Measurements from ENCODE around the gene WSCD2. TPM values are rescaled to one million over a fixed set of nuclear protein-coding genes. Genes with fewer than 3 reads are reported as not detected.

WSCD2 gene
- total RNA-seq, 4 donors from 2014 or later = 6.7 TPM; not detected in 3

- Histone ChIP-seq H3K27ac (no peak overlapping the region), H3K9me3 (no peaks in the 10 kb centered on the region), H3K4me3 (no peak overlapping the region), H3K27me3 (no peaks in the 10 kb centered on the region), H3K36me3 (no peaks in the 10 kb centered on the region), H3K4me1 (no peaks in the 10 kb centered on the region)
- TF ChIP-seq POLR2A (IDR thresholded peaks at IDR 0.05) (no peak), CTCF (IDR thresholded peaks at IDR 0.05) (no peak)
- DNase-seq = no peak
Observed at GRCh38 chr12:108102363-108102762, 26.7 kb upstream of the WSCD2 start.

DNA sequence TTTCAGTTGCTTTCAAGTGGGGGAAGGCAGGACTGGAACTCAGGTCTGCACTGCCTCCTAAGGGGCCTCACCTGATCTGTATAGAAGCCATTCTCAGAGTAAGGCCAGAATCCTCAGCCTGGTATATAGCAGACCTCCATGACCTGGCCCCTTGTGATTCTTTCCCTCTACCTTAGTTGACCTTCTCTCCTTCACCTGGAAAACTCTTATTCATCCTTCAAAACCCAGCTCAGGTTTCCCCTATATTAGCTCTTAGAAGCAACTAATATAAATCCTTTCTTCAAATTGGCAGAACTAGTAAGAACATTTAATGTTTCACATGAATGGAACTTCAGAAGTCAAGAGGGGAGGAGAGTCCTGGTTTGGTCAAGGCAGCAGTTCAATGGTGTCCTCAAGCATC, 26.0 kb upstream of the WSCD2 start:
- no peaks in the 10 kb centered on the region for H3K27me3 ChIP-seq
- H3K9me3 ChIP-seq = no peaks in the 10 kb centered on the region
- TF ChIP-seq POLR2A (IDR thresholded peaks at IDR 0.05) (no peak), CTCF (IDR thresholded peaks at IDR 0.05) (no peak)
- no peaks in the 10 kb centered on the region for H3K4me1 ChIP-seq
- no peaks in the 10 kb centered on the region for H3K36me3 ChIP-seq
- no peak overlapping the region for H3K4me3 ChIP-seq
- no peak overlapping the region for H3K27ac ChIP-seq
- DNase-seq = no peak

GRCh38 chr12:108103517-108103916, 25.6 kb upstream of the WSCD2 start:
- Histone ChIP-seq H3K27ac (no peak overlapping the region), H3K27me3 (no peaks in the 10 kb centered on the region), H3K4me3 (no peak overlapping the region), H3K36me3 (no peaks in the 10 kb centered on the region), H3K4me1 (no peaks in the 10 kb centered on the region), H3K9me3 (no peaks in the 10 kb centered on the region)
- no peak for DNase-seq
- TF ChIP-seq CTCF (IDR thresholded peaks at IDR 0.05) (no peak), POLR2A (IDR thresholded peaks at IDR 0.05) (no peak)

- Histone ChIP-seq H3K4me1 (no peaks in the 10 kb centered on the region), H3K4me3 (no peak overlapping the region), H3K9me3 (no peaks in the 10 kb centered on the region), H3K36me3 (no peaks in the 10 kb centered on the region), H3K27me3 (no peaks in the 10 kb centered on the region), H3K27ac (no peak overlapping the region)
- TF ChIP-seq CTCF (IDR thresholded peaks at IDR 0.05) (no peak), POLR2A (IDR thresholded peaks at IDR 0.05) (no peak)
- DNase-seq = no peak
Observed at GRCh38 chr12:108104657-108105056, 24.4 kb upstream of the WSCD2 start.

- Histone ChIP-seq H3K27ac (no peak overlapping the region), H3K4me1 (no peaks in the 10 kb centered on the region), H3K36me3 (no peaks in the 10 kb centered on the region), H3K4me3 (no peak overlapping the region), H3K9me3 (no peaks in the 10 kb centered on the region), H3K27me3 (no peaks in the 10 kb centered on the region)
- DNase-seq = no peak
- TF ChIP-seq POLR2A (IDR thresholded peaks at IDR 0.05) (no peak), CTCF (IDR thresholded peaks at IDR 0.05) (no peak)
Observed at GRCh38 chr12:108106599-108106998, 22.5 kb upstream of the WSCD2 start.

- Histone ChIP-seq H3K9me3 (no peaks in the 10 kb centered on the region), H3K27ac (no peak overlapping the region), H3K4me3 (no peak overlapping the region), H3K4me1 (no peaks in the 10 kb centered on the region), H3K36me3 (no peaks in the 10 kb centered on the region), H3K27me3 (no peaks in the 10 kb centered on the region)
- TF ChIP-seq CTCF (IDR thresholded peaks at IDR 0.05) (no peak), POLR2A (IDR thresholded peaks at IDR 0.05) (no peak)
- no peak for DNase-seq
Observed at GRCh38 chr12:108107293-108107692, 21.8 kb upstream of the WSCD2 start.

Data from Peyer's patch (tissue), 4 donors.